ENCODE data around the gene PRKCI.

PRKCI gene

GRCh38 chr3:170211668-170212067 lies 10.6 kb upstream of the PRKCI start:
- ChIA-PET CTCF (no interaction called here), POLR2A (no interaction called here)
- TF ChIP-seq SP1 (IDR thresholded peaks at IDR 0.05) (no peak), FOXM1 (IDR thresholded peaks at IDR 0.05; ENCODE audit: borderline replicate concordance) (no peak), BHLHE40 (IDR thresholded peaks at IDR 0.05; ENCODE audit: borderline replicate concordance) (no peak), FOXK2 (IDR thresholded peaks at IDR 0.05) (no peak), ZNF384 (IDR thresholded peaks at IDR 0.05) (no peak), SUZ12 (IDR thresholded peaks at IDR 0.05) (no peak), L3MBTL2 (conservative IDR thresholded peaks at IDR 0.05) (no peak), FOXA1 (IDR thresholded peaks at IDR 0.05) (no peak), CTBP1 (IDR thresholded peaks at IDR 0.05; ENCODE audit: borderline replicate concordance) (no peak), HDGF (IDR thresholded peaks at IDR 0.05; ENCODE audit: borderline replicate concordance) (no peak), TARDBP (IDR thresholded peaks at IDR 0.05) (no peak), ELF4 (IDR thresholded peaks at IDR 0.05) (no peak), PKNOX1 (IDR thresholded peaks at IDR 0.05) (no peak), ARNT (IDR thresholded peaks at IDR 0.05) (no peak), LEF1 (IDR thresholded peaks at IDR 0.05; ENCODE audit: borderline replicate concordance) (no peak), NFRKB (IDR thresholded peaks at IDR 0.05) (no peak)
- no peak for DNase-seq (ENCODE audit: extremely low spot score)

DNA sequence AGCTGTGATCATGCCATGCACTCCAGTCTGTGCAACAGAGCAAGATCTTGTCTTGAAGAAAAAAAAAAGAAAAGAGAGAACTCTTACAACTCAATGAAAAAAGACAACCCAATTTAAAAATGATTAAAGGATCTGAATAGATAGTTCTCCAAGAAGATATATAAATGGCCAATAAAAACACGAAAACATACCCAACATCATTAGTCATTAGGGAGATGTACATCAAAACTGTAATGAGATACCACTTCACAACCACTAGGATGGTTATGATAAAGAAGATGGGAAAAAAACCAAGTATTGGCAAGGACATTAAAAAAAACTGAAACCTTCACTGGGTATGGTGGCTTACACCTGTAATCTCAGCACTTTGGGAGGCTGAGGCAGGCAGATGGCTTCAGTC lies 2.4 kb upstream of the PRKCI start:
- TF ChIP-seq FOXK2 (IDR thresholded peaks at IDR 0.05), result no peak
- no peak for TF ChIP-seq ARNT (IDR thresholded peaks at IDR 0.05)
- no peak for TF ChIP-seq SUZ12 (IDR thresholded peaks at IDR 0.05)
- ChIA-PET CTCF (interaction anchor here (0.6 kb wide), 1 partner anchor 40 kb away, joined by 5 read pairs; no protein-coding TSS in a partner anchor), POLR2A (no interaction called here)
- no peak for DNase-seq (ENCODE audit: extremely low spot score)

GRCh38 chr3:170220871-170221270 lies 1.4 kb upstream of the PRKCI start:
- CTCF ChIA-PET, result no interaction called here
- TF ChIP-seq CTBP1 (IDR thresholded peaks at IDR 0.05; ENCODE audit: borderline replicate concordance), result no peak
- no peak for TF ChIP-seq NFRKB (IDR thresholded peaks at IDR 0.05)
- no peak for TF ChIP-seq TARDBP (IDR thresholded peaks at IDR 0.05)
- TF ChIP-seq ELF4 (IDR thresholded peaks at IDR 0.05), result no peak
- TF ChIP-seq FOXA1 (IDR thresholded peaks at IDR 0.05), result no peak
- TF ChIP-seq SP1 (IDR thresholded peaks at IDR 0.05), result no peak
- no peak for TF ChIP-seq BHLHE40 (IDR thresholded peaks at IDR 0.05; ENCODE audit: borderline replicate concordance)
- TF ChIP-seq PKNOX1 (IDR thresholded peaks at IDR 0.05), result no peak
- TF ChIP-seq HDGF (IDR thresholded peaks at IDR 0.05; ENCODE audit: borderline replicate concordance), result no peak
- no peak for TF ChIP-seq ZNF384 (IDR thresholded peaks at IDR 0.05)
- TF ChIP-seq FOXM1 (IDR thresholded peaks at IDR 0.05; ENCODE audit: borderline replicate concordance), result no peak
- TF ChIP-seq FOXK2 (IDR thresholded peaks at IDR 0.05), result no peak
- no peak for TF ChIP-seq LEF1 (IDR thresholded peaks at IDR 0.05; ENCODE audit: borderline replicate concordance)
- TF ChIP-seq L3MBTL2 (conservative IDR thresholded peaks at IDR 0.05), result no peak
- no peak for TF ChIP-seq ARNT (IDR thresholded peaks at IDR 0.05)
- no peak for DNase-seq (ENCODE audit: extremely low spot score)
- POLR2A ChIA-PET, result no interaction called here

GRCh38 chr3:170222647-170223541 lies 670 bp downstream of the PRKCI start:
- peak; percentile 34 for DNase-seq (ENCODE audit: extremely low spot score)
- CTCF ChIA-PET, result interaction anchor here (0.5 to 0.8 kb wide), 3 partner anchors 34 to 1040 kb away, joined by 3 to 6 read pairs (median 3); no protein-coding TSS in a partner anchor
- TF ChIP-seq L3MBTL2 (conservative IDR thresholded peaks at IDR 0.05), result no peak
- TF ChIP-seq PKNOX1 (IDR thresholded peaks at IDR 0.05), result peak; percentile 51
- POLR2A ChIA-PET, result interaction anchor here (0.7 to 1.4 kb wide), 3 partner anchors 11 to 42 kb away, joined by 3 to 7 read pairs (median 6); partner anchors contain the start of gene PHC3

DNA sequence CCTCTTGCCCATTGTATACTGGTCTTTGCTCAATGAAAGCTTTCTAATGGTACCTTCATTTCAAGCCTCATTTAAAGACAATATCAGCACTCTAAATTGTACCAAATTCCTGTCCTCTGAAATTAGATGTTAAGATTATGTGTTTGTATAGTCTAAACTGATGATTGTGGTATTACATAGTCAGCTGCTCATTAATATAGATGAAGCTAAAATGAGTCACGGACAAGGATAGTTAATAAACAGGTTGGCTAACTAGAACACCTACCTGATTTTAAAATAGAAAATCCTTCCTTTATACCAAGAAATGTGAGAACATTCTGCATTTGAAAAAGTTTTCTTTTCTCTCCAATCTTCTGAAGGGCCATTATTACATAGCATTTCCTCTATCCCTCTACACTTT lies 2.9 kb downstream of the PRKCI start:
- CTCF ChIA-PET, result interaction anchor here (0.7 kb wide), 1 partner anchor 66 kb away, joined by 3 read pairs; no protein-coding TSS in a partner anchor
- no peak for DNase-seq (ENCODE audit: extremely low spot score)
- no peak for TF ChIP-seq FOXK2 (IDR thresholded peaks at IDR 0.05)
- no peak for TF ChIP-seq LEF1 (IDR thresholded peaks at IDR 0.05; ENCODE audit: borderline replicate concordance)
- TF ChIP-seq ARNT (IDR thresholded peaks at IDR 0.05), result no peak
- no peak for TF ChIP-seq SUZ12 (IDR thresholded peaks at IDR 0.05)
- no peak for TF ChIP-seq ELF4 (IDR thresholded peaks at IDR 0.05)
- POLR2A ChIA-PET, result no interaction called here

DNA sequence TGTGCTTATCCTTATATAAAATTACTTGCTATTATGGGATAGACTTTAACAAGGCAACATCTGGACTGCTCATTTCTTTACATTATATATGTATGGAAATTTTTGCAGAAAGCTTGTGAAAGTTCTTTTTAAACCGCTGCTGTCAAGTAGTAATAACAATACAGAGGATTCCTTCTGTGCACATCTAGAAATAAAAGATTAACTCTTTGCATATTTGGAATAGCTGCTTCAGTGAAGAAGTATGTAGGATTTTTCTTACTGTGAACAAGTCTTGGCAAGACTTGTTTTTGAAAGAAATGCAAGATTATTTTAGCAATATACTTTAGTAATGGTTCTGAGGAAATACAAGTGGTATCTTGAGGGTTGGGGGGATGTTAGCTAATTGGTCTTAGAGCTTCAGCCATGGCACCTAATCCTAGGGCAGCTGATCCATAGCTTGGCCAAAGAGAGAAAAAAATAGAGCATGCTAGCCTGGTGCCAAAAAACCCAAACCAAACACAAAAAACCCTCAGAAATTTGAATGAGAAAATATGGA lies 4.3 kb downstream of the PRKCI start:
- POLR2A ChIA-PET, result no interaction called here
- CTCF ChIA-PET, result interaction anchor here (0.6 kb wide), 1 partner anchor 29 kb away, joined by 3 read pairs; no protein-coding TSS in a partner anchor

More for the DNA sequence above, 4.3 kb downstream of the PRKCI start:
- TF ChIP-seq ZNF384 (IDR thresholded peaks at IDR 0.05) (no peak), CTBP1 (IDR thresholded peaks at IDR 0.05; ENCODE audit: borderline replicate concordance) (no peak), SUZ12 (IDR thresholded peaks at IDR 0.05) (no peak), FOXA1 (IDR thresholded peaks at IDR 0.05) (no peak), HDGF (IDR thresholded peaks at IDR 0.05; ENCODE audit: borderline replicate concordance) (no peak), SP1 (IDR thresholded peaks at IDR 0.05) (no peak), PKNOX1 (IDR thresholded peaks at IDR 0.05) (no peak), LEF1 (IDR thresholded peaks at IDR 0.05; ENCODE audit: borderline replicate concordance) (no peak), TARDBP (IDR thresholded peaks at IDR 0.05) (no peak), L3MBTL2 (conservative IDR thresholded peaks at IDR 0.05) (no peak), FOXM1 (IDR thresholded peaks at IDR 0.05; ENCODE audit: borderline replicate concordance) (no peak), FOXK2 (IDR thresholded peaks at IDR 0.05) (no peak), ELF4 (IDR thresholded peaks at IDR 0.05) (no peak), NFRKB (IDR thresholded peaks at IDR 0.05) (no peak), ARNT (IDR thresholded peaks at IDR 0.05) (no peak), BHLHE40 (IDR thresholded peaks at IDR 0.05; ENCODE audit: borderline replicate concordance) (no peak)
- DNase-seq (ENCODE audit: extremely low spot score), result no peak
